ENCODE data around the gene PTPN4.

Gene PTPN4

GRCh38 chr2:119712571-119712970, 47.2 kb upstream of the PTPN4 start:
- Histone ChIP-seq H3K9ac (ENCODE audit: low read depth, low read length, poor library complexity, severe bottlenecking) (no peak overlapping the region), H3K9me3 (ENCODE audit: insufficient read depth, low read depth, low read length) (no peaks in the 10 kb centered on the region), H2AFZ (ENCODE audit: low read length) (no peak overlapping the region), H3K36me3 (ENCODE audit: insufficient read depth, low read length) (no peaks in the 10 kb centered on the region), H3F3A (ENCODE audit: low read depth) (no peaks in the 10 kb centered on the region), H3K9me2 (replicated peaks; ENCODE audit: low read depth, low read length) (no peaks in the 10 kb centered on the region), H3K4me2 (ENCODE audit: low read depth, low read length, poor library complexity, severe bottlenecking) (no peak overlapping the region), H3K4me3 (ENCODE audit: low read length, poor library complexity, severe bottlenecking) (no peak overlapping the region), H3K27me3 (ENCODE audit: insufficient read depth, low read length, poor library complexity, severe bottlenecking) (no peaks in the 10 kb centered on the region), H3K4me1 (ENCODE audit: insufficient read depth, low read length, poor library complexity, severe bottlenecking) (no peaks in the 10 kb centered on the region), H3K79me2 (ENCODE audit: insufficient read depth, low read length) (no peaks in the 10 kb centered on the region), H4K20me1 (ENCODE audit: insufficient read depth, low read length, poor library complexity, severe bottlenecking) (no peaks in the 10 kb centered on the region)
- TF ChIP-seq EZH2phosphoT487 (IDR thresholded peaks at IDR 0.05; ENCODE audit: borderline replicate concordance) (no peak), CTCF (conservative IDR thresholded peaks at IDR 0.05; ENCODE audit: low read length) (no peak)

- Histone ChIP-seq H3K9ac (ENCODE audit: low read depth, low read length, poor library complexity, severe bottlenecking) (no peak overlapping the region), H3K27me3 (ENCODE audit: insufficient read depth, low read length, poor library complexity, severe bottlenecking) (no peaks in the 10 kb centered on the region), H3F3A (ENCODE audit: low read depth) (no peaks in the 10 kb centered on the region), H3K4me3 (ENCODE audit: low read length, poor library complexity, severe bottlenecking) (no peak overlapping the region), H3K9me2 (replicated peaks; ENCODE audit: low read depth, low read length) (no peaks in the 10 kb centered on the region), H2AFZ (ENCODE audit: low read length) (no peak overlapping the region), H3K4me1 (ENCODE audit: insufficient read depth, low read length, poor library complexity, severe bottlenecking) (no peaks in the 10 kb centered on the region), H3K9me3 (ENCODE audit: insufficient read depth, low read depth, low read length) (no peaks in the 10 kb centered on the region), H4K20me1 (ENCODE audit: insufficient read depth, low read length, poor library complexity, severe bottlenecking) (no peaks in the 10 kb centered on the region), H3K4me2 (ENCODE audit: low read depth, low read length, poor library complexity, severe bottlenecking) (no peak overlapping the region), H3K79me2 (ENCODE audit: insufficient read depth, low read length) (no peaks in the 10 kb centered on the region), H3K36me3 (ENCODE audit: insufficient read depth, low read length) (no peaks in the 10 kb centered on the region)
- TF ChIP-seq CTCF (conservative IDR thresholded peaks at IDR 0.05; ENCODE audit: low read length) (no peak), EZH2phosphoT487 (IDR thresholded peaks at IDR 0.05; ENCODE audit: borderline replicate concordance) (no peak)
Observed at GRCh38 chr2:119713819-119714490, 45.8 kb upstream of the PTPN4 start.

GRCh38 chr2:119715409-119716283, 44.1 kb upstream of the PTPN4 start:
- Histone ChIP-seq H3F3A (ENCODE audit: low read depth) (no peaks in the 10 kb centered on the region), H4K20me1 (ENCODE audit: insufficient read depth, low read length, poor library complexity, severe bottlenecking) (no peaks in the 10 kb centered on the region), H3K9me3 (ENCODE audit: insufficient read depth, low read depth, low read length) (no peaks in the 10 kb centered on the region), H3K9ac (ENCODE audit: low read depth, low read length, poor library complexity, severe bottlenecking) (no peak overlapping the region), H3K9me2 (replicated peaks; ENCODE audit: low read depth, low read length) (no peaks in the 10 kb centered on the region), H3K79me2 (ENCODE audit: insufficient read depth, low read length) (no peaks in the 10 kb centered on the region), H3K4me2 (ENCODE audit: low read depth, low read length, poor library complexity, severe bottlenecking) (no peak overlapping the region), H3K4me3 (ENCODE audit: low read length, poor library complexity, severe bottlenecking) (no peak overlapping the region), H3K36me3 (ENCODE audit: insufficient read depth, low read length) (no peaks in the 10 kb centered on the region), H2AFZ (ENCODE audit: low read length) (no peak overlapping the region), H3K4me1 (ENCODE audit: insufficient read depth, low read length, poor library complexity, severe bottlenecking) (no peaks in the 10 kb centered on the region), H3K27me3 (ENCODE audit: insufficient read depth, low read length, poor library complexity, severe bottlenecking) (no peaks in the 10 kb centered on the region)
- TF ChIP-seq CTCF (conservative IDR thresholded peaks at IDR 0.05; ENCODE audit: low read length) = no peak
- TF ChIP-seq EZH2phosphoT487 (IDR thresholded peaks at IDR 0.05; ENCODE audit: borderline replicate concordance) = no peak

Data from Loucy (cell line).